ENCODE results near the gene PCDHA11.
"Not testable (repeated sequence)": the region's sequence is repeated elsewhere in the genome, so short reads cannot be mapped to it uniquely, and the experiment has no call there.

The PCDHA11 gene

GRCh38 chr5:140848139-140849102 is 20.3 kb upstream of the PCDHA11 start, which contains the start of gene PCDHA9:
Gene PCDHA9, plus strand, starts transcription at chr5:140848382. Its CDS starts 114 bp downstream, at chr5:140848496.
- not testable (repeated sequence) for DNase-seq (ENCODE audit: low read depth in 2 of 2)

DNA sequence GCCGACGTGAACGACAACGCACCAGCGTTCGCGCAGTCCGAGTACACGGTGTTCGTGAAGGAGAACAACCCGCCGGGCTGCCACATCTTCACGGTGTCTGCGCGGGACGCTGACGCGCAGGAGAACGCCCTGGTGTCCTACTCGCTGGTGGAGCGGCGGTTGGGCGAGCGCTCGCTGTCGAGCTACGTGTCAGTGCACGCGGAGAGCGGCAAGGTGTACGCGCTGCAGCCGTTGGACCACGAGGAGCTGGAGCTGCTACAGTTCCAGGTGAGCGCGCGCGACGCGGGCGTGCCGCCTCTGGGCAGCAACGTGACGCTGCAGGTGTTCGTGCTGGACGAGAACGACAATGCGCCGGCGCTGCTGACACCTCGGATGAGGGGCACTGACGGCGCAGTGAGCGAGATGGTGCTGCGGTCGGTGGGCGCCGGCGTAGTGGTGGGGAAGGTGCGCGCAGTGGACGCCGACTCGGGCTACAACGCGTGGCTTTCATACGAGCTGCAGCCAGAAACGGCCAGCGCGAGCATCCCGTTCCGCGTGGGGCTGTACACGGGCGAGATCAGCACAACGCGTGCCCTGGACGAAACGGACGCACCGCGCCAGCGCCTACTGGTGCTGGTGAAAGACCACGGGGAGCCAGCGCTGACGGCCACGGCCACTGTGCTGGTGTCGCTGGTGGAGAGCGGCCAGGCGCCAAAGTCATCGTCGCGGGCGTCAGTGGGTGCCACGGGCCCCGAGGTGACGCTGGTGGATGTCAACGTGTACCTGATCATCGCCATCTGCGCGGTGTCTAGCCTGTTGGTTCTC is 18.7 kb upstream of the PCDHA11 start:
- DNase-seq (ENCODE audit: low read depth in 2 of 2), result not testable (repeated sequence)

DNA sequence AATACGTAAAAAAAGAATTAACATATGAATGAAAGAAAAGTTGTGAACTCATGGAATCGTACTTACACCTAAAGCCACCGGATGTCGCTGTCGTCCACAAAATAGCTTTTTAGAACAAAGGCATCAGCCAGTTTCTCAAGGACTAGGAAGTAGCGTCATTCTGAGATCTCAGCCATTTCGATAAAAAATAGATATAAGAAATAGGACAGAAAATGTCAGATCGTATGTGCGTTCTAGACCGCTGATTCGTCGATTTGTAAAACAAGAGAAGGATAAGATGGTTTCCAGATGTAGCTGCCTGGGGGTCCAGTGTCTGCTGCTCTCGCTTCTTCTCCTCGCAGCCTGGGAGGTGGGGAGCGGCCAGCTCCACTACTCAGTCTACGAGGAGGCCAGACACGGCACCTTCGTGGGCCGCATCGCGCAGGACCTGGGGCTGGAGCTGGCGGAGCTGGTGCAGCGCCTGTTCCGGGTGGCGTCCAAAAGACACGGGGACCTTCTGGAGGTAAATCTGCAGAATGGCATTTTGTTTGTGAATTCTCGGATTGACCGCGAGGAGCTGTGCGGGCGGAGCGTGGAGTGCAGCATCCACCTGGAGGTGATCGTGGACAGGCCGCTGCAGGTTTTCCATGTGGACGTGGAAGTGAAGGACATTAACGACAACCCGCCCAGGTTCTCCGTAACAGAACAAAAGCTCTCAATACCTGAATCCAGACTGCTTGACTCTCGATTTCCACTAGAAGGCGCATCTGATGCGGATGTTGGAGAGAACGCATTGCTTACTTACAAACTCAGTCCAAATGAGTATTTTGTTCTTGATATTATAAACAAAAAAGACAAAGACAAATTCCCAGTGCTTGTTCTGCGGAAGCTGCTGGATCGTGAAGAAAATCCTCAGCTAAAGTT is 12.7 kb upstream of the PCDHA11 start, which contains the start of gene PCDHA10:
PCDHA10 (plus strand) TSS at position 126 of the 903 bp plus-strand sequence; CDS start at position 278, 152 bp downstream.
- no peak for DNase-seq (ENCODE audit: low read depth in 2 of 2)

DNA sequence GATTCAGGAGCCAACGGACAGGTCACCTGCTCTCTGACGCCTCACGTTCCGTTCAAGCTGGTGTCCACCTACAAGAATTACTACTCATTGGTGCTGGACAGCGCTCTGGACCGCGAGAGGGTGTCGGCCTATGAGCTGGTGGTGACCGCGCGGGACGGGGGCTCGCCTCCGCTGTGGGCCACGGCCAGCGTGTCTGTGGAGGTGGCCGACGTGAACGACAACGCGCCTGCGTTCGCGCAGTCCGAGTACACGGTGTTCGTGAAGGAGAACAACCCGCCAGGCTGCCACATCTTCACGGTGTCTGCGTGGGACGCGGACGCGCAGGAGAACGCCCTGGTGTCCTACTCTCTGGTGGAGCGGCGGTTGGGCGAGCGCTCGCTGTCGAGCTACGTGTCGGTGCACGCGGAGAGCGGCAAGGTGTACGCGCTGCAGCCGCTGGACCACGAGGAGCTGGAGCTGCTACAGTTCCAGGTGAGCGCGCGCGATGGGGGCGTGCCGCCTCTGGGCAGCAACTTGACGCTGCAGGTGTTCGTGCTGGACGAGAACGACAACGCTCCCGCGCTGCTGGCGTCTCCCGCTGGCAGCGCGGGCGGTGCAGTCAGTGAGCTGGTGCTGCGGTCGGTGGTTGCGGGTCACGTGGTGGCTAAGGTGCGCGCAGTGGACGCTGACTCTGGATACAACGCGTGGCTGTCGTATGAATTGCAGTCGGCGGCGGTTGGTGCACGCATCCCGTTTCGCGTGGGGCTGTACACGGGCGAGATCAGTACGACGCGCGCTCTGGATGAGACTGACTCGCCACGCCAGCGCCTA is 11.4 kb upstream of the PCDHA11 start:
- no peak for DNase-seq (ENCODE audit: low read depth in 2 of 2)

- no peak for DNase-seq (ENCODE audit: low read depth in 2 of 2)
Measured at GRCh38 chr5:140857987-140858240, 10.8 kb upstream of the PCDHA11 start.

- no peak for DNase-seq (ENCODE audit: low read depth in 2 of 2)
Measured at GRCh38 chr5:140862441-140863295, 6.1 kb upstream of the PCDHA11 start.

DNA sequence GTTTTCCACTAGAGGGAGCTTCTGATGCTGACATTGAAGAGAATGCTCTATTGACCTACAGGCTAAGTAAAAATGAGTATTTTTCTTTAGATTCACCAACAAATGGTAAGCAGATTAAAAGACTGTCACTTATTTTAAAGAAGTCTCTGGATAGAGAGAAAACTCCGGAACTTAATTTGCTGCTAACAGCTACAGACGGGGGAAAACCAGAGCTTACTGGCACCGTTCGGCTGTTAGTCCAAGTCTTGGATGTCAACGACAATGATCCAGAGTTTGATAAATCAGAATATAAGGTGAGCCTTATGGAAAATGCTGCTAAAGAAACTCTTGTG is 764 bp downstream of the PCDHA11 start:
- DNase-seq (ENCODE audit: low read depth in 2 of 2), result no peak

DNA sequence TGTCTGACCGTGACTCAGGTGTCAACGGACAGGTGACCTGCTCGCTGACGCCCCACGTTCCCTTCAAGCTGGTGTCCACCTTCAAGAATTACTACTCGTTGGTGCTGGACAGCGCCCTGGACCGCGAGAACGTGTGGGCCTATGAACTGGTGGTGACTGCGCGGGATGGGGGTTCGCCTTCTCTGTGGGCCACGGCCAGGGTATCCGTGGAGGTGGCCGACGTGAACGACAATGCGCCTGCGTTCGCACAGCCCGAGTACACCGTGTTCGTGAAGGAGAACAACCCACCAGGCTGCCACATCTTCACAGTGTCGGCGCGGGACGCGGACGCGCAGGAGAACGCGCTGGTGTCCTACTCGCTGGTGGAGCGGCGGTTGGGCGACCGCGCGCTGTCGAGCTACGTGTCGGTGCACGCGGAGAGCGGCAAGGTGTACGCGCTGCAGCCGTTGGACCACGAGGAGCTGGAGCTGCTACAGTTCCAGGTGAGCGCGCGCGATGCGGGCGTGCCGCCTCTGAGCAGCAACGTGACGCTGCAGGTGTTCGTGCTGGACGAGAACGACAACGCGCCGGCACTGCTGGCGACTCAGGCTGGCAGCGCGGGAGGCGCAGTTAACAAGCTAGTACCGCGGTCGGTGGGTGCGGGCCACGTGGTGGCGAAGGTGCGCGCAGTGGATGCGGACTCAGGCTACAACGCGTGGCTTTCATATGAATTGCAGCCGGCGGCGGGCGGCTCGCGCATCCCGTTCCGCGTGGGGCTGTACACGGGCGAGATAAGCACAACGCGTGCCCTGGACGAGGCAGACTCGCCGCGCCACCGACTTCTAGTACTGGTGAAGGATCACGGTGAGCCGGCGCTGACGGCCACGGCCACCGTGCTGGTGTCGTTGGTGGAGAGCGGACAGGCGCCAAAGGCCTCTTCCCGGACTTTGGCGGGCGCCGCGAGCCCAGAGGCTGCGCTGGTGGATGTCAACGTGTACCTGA is 1.8 kb downstream of the PCDHA11 start:
- DNase-seq (ENCODE audit: low read depth in 2 of 2), result no peak

DNA sequence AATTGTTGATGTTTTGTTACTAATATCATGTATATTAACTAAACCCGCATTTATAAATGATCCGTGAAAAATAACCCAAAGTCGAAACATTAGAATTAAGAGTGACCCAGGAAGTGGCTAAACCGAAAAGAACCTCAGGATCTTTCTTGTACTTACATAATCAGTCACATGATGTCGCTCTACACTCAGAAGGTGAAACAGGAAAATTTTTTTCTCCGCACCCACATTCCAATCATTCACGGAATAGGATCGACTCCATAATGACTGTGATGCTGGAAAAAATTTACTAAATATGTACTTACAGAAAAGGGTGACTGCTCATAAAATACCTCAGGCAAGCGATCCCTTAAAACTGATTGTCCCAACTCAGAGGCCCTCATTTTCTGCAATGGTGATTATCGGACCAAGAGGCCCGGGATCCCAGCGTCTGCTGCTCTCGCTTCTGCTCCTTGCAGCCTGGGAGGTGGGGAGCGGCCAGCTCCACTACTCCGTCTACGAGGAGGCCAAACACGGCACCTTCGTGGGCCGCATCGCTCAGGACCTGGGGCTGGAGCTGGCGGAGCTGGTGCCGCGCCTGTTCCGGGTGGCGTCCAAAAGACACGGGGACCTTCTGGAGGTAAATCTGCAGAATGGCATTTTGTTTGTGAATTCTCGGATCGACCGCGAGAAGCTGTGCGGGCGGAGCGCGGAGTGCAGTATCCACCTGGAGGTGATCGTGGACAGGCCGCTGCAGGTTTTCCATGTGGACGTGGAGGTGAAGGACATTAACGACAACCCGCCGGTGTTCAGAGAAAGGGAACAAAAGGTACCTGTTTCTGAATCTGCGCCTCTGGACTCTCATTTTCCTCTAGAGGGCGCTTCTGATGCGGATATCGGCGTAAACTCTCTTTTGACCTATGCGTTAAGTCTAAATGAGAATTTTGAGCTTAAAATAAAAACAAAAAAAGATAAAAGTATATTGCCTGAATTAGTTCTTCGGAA is 6.6 kb downstream of the PCDHA11 start, which contains the start of gene PCDHA12:
PCDHA12 (plus strand) TSS at position 224 of the 981 bp plus-strand sequence; CDS start at position 389, 165 bp downstream.
- no peak for DNase-seq (ENCODE audit: low read depth in 2 of 2)

DNA sequence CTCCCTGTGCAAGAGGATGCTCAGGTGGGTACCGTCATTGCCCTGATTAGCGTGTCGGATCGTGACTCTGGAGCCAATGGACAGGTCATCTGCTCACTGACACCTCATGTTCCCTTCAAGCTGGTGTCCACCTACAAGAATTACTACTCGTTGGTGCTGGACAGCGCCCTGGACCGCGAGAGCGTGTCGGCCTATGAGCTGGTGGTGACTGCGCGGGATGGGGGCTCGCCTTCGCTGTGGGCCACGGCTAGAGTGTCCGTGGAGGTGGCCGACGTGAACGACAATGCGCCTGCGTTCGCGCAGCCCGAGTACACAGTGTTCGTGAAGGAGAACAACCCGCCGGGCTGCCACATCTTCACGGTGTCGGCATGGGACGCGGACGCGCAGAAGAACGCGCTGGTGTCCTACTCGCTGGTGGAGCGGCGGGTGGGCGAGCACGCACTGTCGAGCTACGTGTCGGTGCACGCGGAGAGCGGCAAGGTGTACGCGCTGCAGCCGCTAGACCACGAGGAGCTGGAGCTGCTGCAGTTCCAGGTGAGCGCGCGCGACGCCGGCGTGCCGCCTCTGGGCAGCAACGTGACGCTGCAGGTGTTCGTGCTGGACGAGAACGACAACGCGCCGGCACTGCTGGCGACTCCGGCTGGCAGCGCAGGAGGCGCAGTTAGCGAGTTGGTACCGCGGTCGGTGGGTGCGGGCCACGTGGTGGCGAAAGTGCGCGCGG is 7.9 kb downstream of the PCDHA11 start:
- not testable (repeated sequence) for DNase-seq (ENCODE audit: low read depth in 2 of 2)

DNA sequence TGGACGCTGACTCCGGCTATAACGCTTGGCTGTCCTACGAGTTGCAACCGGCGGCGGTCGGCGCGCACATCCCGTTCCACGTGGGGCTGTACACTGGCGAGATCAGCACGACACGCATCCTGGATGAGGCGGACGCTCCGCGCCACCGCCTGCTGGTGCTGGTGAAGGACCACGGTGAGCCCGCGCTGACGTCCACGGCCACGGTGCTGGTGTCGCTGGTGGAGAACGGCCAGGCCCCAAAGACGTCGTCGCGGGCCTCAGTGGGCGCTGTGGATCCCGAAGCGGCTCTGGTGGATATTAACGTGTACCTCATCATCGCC is 8.5 kb downstream of the PCDHA11 start:
- no peak for DNase-seq (ENCODE audit: low read depth in 2 of 2)

- no peak for DNase-seq (ENCODE audit: low read depth in 2 of 2)
Measured at GRCh38 chr5:140881889-140882590, 13.3 kb downstream of the PCDHA11 start, which contains the start of gene PCDHA13. Gene PCDHA13, plus strand, starts transcription at chr5:140882124. Its CDS starts 145 bp downstream, at chr5:140882269.

GRCh38 chr5:140882591-140882899 is 13.8 kb downstream of the PCDHA11 start:
- no peak for DNase-seq (ENCODE audit: low read depth in 2 of 2)

GRCh38 chr5:140883373-140883772 is 14.6 kb downstream of the PCDHA11 start:
- DNase-seq (ENCODE audit: low read depth in 2 of 2), result no peak

GRCh38 chr5:140883927-140884697 is 15.4 kb downstream of the PCDHA11 start:
- no peak for DNase-seq (ENCODE audit: low read depth in 2 of 2)

All from stimulated activated CD4-positive, alpha-beta T cell treated with anti-CD3 and anti-CD28 coated beads, Interleukin-1b, Interleukin-23, amount 100 ng/mL, for 1 hour (primary cell).